Measurements from ENCODE around the gene FOXRED1. TPM values are rescaled to one million over a fixed set of nuclear protein-coding genes. Genes with fewer than 3 reads are reported as not detected.

FOXRED1 gene
- total RNA-seq, 1 experiment from 2014 or later = 44.8 TPM

DNA sequence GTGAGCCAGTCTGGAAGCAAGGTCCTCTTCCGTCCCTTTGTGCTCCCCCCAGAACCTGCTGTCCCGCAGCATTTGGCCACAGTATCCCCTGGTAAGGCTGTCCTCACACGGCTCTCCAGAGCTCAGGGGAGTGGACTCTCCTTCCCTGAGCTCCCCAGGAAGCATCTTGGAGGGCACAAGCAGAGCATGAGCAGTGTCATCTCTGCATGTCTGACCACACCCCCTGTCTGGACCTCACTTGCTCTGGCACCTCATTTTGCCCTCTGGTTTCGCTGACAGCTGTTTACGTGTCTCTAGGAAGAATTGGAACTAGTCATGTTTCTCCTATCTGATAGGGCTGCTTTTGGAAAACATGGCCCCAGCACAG lies 50.4 kb downstream of the FOXRED1 start:
- ATAC-seq (no peak), DNase-seq (ENCODE audit: low read depth, low spot score) (no peak)
- TF ChIP-seq TCF7L2 (IDR thresholded peaks at IDR 0.05; ENCODE audit: low read depth, low read length) (no peak), POLR2AphosphoS5 (IDR thresholded peaks at IDR 0.05; ENCODE audit: low read depth, low read length) (no peak), SIN3A (IDR thresholded peaks at IDR 0.05; ENCODE audit: borderline replicate concordance, insufficient read depth, low read depth, low read length) (no peak)
- TF ChIP-seq, protein P1, sequence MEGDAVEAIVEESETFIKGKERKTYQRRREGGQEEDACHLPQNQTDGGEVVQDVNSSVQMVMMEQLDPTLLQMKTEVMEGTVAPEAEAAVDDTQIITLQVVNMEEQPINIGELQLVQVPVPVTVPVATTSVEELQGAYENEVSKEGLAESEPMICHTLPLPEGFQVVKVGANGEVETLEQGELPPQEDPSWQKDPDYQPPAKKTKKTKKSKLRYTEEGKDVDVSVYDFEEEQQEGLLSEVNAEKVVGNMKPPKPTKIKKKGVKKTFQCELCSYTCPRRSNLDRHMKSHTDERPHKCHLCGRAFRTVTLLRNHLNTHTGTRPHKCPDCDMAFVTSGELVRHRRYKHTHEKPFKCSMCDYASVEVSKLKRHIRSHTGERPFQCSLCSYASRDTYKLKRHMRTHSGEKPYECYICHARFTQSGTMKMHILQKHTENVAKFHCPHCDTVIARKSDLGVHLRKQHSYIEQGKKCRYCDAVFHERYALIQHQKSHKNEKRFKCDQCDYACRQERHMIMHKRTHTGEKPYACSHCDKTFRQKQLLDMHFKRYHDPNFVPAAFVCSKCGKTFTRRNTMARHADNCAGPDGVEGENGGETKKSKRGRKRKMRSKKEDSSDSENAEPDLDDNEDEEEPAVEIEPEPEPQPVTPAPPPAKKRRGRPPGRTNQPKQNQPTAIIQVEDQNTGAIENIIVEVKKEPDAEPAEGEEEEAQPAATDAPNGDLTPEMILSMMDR (IDR thresholded peaks at IDR 0.05) = no peak
- Histone ChIP-seq H3K27ac (ENCODE audit: low read length) (no peak overlapping the region), H3K36me3 (ENCODE audit: control insufficient read depth, insufficient read depth, low read length) (no peaks in the 10 kb centered on the region), H3K27me3 (ENCODE audit: control insufficient read depth, insufficient read depth, low read length) (no peaks in the 10 kb centered on the region), H3K9me3 (ENCODE audit: control insufficient read depth, insufficient read depth, low read depth, low read length) (no peaks in the 10 kb centered on the region), H3K4me1 (ENCODE audit: control insufficient read depth, insufficient read depth, low read length) (no peaks in the 10 kb centered on the region), H3K4me3 (ENCODE audit: low read depth in 2 of 2, low read length in 2 of 2) (no peak overlapping the region)
- intact Hi-C loops (cut with micrococcal nuclease; ENCODE audit: unreplicated experiment) (loop anchor here (10.0 kb wide), 1 partner anchor 105 kb away; no protein-coding TSS in a partner anchor), in situ Hi-C loops (cut with HindIII; ENCODE audit: low pct_unique_long_range_greater_than_20kb, low sequenced_read_pairs) (no loop called here)
- no TSS peak for BruUV-seq (replicated peaks)
- ChIA-PET CTCF (interaction anchor here (1.2 kb wide), 1 partner anchor 9 kb away, joined by 5 read pairs; no protein-coding TSS in a partner anchor), POLR2A (interaction anchor here (0.6 kb wide), 1 partner anchor 97 kb away, joined by 7 read pairs; no protein-coding TSS in a partner anchor)

DNA sequence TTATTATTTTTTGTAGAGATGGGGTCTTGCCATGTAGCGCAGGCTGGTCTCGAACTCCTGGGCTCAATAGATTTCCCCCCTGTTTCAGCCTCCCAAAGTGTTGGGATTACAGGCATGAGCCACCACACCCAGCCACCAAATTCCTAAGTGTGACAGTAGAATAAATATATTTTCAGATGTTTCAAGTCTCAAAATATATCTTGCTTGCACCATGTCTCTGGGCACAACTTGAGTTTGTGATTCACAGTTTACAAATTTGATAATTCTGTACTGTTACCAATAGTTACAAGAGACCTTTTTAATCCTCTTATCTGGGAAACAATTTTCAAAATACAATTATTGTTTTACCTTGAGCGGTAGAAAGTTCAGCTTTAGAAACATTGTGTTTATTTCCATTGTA lies 54.0 kb downstream of the FOXRED1 start:
- TF ChIP-seq SIN3A (IDR thresholded peaks at IDR 0.05; ENCODE audit: borderline replicate concordance, insufficient read depth, low read depth, low read length) (no peak), REST (IDR thresholded peaks at IDR 0.05; ENCODE audit: insufficient read depth in 1 of 2, low read depth in 2 of 2, low read length in 1 of 2) (no peak), TCF7L2 (IDR thresholded peaks at IDR 0.05; ENCODE audit: low read depth, low read length) (no peak), POLR2AphosphoS5 (IDR thresholded peaks at IDR 0.05; ENCODE audit: low read depth, low read length) (no peak)
- TF ChIP-seq, protein P1 (IDR thresholded peaks at IDR 0.05) = no peak
- Histone ChIP-seq H3K27me3 (ENCODE audit: control insufficient read depth, insufficient read depth, low read length) (no peaks in the 10 kb centered on the region), H3K36me3 (ENCODE audit: control insufficient read depth, insufficient read depth, low read length) (no peaks in the 10 kb centered on the region), H3K4me3 (ENCODE audit: low read depth in 2 of 2, low read length in 2 of 2) (no peak overlapping the region), H3K27ac (ENCODE audit: low read length) (no peak overlapping the region), H3K9me3 (ENCODE audit: control insufficient read depth, insufficient read depth, low read depth, low read length) (no peaks in the 10 kb centered on the region), H3K4me1 (ENCODE audit: control insufficient read depth, insufficient read depth, low read length) (no peaks in the 10 kb centered on the region)
- DNase-seq (ENCODE audit: low read depth, low spot score) (no peak), ATAC-seq (no peak)
- ChIA-PET POLR2A (no interaction called here), CTCF (no interaction called here)
- BruUV-seq (replicated peaks) = no TSS peak
- in situ Hi-C loops (cut with HindIII; ENCODE audit: low pct_unique_long_range_greater_than_20kb, low sequenced_read_pairs) = no loop called here
- intact Hi-C loops (cut with micrococcal nuclease; ENCODE audit: unreplicated experiment) = no loop called here

Data from Panc1 (cell line).